ENCODE data around the gene IGSF21.

GRCh38 chr1:18230840-18231239 is 123.2 kb downstream of the IGSF21 start:
- TF ChIP-seq CTCF (IDR thresholded peaks at IDR 0.05; ENCODE audit: poor library complexity) (no peak), EZH2phosphoT487 (IDR thresholded peaks at IDR 0.05; ENCODE audit: low read depth, severe bottlenecking, unreplicated experiment) (no peak)
